CD1c-positive myeloid dendritic cell (primary cell): ENCODE data around the gene MRPS31.
A peak's percentile ranks its signal among the peaks of the same experiment; 100 is the strongest.
"Not testable (repeated sequence)": the region's sequence is repeated elsewhere in the genome, so short reads cannot be mapped to it uniquely, and the experiment has no call there.

Source experiments
- DNase-seq: peaks from one replicate; pipeline ENCODE4 v3.0.0-alpha.2; 2016; ENCODE audit errors: extremely low spot score

The MRPS31 gene

GRCh38 chr13:40762849-40763248 lies 8.1 kb downstream of the MRPS31 start:
- no peak for DNase-seq

DNA sequence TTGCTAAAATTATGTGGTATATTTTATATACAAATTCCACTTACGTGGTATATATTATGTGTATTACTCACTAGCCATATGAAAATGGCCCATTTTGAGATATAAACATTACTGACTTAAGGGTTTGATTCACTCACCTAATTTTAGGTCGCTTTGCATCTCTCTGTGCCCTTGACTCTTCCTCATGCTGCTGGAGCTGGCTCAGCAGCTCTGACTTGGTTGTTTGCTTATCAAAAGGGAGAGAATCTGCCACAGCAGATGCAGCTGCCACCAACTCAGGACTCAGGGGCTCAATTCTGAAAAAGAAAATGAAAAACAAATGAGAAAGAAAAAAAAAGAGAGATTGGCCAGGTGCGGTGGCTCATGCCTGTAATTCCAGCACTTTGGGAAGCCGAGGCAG lies 12.2 kb downstream of the MRPS31 start:
- DNase-seq: no peak

DNA sequence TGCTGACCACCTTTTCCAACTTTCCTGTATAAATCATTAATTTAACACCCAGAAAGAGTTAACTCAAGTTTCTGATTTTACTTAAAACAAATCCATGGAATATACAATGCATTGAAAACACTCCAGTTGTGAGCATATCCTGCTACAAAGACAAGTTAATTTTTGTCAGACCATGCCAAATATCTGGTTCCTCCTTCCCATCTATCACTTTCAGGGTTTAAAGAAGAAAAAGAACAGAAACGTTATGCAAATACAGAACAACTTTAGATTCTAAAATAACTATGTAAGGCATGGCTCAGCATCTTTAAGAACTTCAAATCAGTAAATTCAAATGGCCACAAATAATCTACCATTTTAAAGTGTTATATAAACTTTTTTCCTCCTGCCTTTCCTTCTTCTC lies 14.9 kb downstream of the MRPS31 start:
- DNase-seq: no peak

DNA sequence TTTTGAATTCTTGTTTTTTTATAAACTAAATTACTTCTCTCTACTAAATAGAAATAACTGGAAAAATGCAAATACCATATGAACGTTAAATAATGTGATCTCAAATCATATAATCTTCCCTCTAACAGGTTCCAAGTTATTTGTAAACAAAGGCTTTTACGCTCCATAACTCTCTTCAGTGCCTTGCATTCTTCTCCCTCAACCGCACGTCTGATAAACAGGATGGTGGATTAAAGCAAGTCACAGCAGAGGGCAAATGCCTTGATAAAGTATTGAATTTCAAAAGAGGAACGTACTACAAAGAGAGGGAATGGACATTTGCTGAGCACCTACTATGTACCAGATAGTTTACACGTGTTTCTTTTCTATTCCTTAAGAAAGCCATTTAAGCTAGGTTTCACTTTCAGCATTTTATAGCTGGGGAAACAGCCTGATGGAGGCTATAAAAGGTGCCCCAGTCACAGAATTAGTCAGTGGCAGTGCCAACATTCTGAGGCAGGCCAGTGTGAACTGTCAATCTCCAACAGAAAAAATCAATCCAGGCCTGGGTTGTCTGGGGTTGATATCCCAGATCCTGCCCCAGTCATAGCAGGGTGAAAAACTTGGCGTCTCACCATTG lies 15.8 kb downstream of the MRPS31 start:
- DNase-seq: no peak

GRCh38 chr13:40749327-40749726 lies 21.7 kb downstream of the MRPS31 start:
- DNase-seq: no peak

DNA sequence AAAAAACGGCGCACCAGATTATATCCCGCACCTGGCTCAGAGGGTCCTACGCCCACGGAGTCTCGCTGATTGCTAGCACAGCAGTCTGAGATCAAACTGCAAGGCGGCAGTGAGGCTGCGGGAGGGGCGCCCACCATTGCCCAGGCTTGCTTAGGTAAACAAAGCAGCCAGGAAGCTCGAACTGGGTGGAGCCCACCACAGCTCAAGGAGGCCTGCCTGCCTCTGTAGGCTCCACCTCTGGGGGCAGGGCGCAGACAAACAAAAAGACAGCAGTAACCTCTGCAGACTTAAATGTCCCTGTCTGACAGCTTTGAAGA lies 35.8 kb downstream of the MRPS31 start:
- DNase-seq: not testable (repeated sequence)

- not testable (repeated sequence) for DNase-seq
Observed at GRCh38 chr13:40734536-40735231, 36.3 kb downstream of the MRPS31 start.

- no peak for DNase-seq
Observed at GRCh38 chr13:40732658-40733057, 38.3 kb downstream of the MRPS31 start.

GRCh38 chr13:40728595-40728994 lies 42.4 kb downstream of the MRPS31 start:
- DNase-seq: no peak

GRCh38 chr13:40714433-40714832 lies 56.6 kb downstream of the MRPS31 start:
- DNase-seq: not testable (repeated sequence)

GRCh38 chr13:40706439-40706838 lies 64.6 kb downstream of the MRPS31 start:
- DNase-seq: no peak

DNA sequence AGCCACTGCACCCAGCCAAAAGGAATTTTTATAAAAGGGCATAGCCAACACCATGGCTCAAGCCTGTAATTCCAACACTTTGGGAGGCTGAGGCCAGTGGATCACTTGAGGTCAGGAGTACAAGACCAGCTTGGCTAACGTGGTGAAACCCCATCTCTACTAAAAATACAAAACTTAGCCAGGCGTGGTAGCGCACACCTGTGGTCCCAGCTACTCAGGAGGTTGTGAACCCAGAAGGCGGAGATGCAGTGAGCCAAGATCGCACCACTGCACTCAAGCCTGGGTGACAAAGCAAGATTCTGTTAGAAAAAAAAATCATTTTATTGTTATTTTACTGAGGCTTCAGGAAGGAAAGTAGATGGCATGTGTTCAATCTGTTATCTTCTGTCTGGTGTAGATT lies 73.3 kb downstream of the MRPS31 start:
- no peak for DNase-seq

GRCh38 chr13:40694426-40694825 lies 76.6 kb downstream of the MRPS31 start:
- no peak for DNase-seq

DNA sequence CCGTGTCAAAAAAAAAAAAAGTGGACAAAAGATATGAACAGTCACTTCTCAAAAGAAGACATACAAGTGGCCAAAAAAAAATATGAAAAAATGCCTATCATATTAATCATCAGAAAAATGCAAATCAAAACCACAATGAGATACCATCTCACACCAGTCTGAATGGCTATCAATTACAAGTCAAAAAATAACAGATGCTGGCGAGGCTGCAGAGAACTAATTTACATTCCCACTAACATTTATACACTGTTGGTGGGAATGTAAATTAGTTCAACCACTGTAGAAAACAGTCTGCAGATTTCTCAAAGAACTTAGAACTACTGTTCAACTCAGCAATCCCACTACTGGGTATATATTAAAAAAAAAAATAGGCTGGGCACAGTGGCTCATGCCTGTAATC lies 78.0 kb downstream of the MRPS31 start:
- no peak for DNase-seq

- no peak for DNase-seq
Observed at GRCh38 chr13:40688781-40689180, 82.2 kb downstream of the MRPS31 start.

DNA sequence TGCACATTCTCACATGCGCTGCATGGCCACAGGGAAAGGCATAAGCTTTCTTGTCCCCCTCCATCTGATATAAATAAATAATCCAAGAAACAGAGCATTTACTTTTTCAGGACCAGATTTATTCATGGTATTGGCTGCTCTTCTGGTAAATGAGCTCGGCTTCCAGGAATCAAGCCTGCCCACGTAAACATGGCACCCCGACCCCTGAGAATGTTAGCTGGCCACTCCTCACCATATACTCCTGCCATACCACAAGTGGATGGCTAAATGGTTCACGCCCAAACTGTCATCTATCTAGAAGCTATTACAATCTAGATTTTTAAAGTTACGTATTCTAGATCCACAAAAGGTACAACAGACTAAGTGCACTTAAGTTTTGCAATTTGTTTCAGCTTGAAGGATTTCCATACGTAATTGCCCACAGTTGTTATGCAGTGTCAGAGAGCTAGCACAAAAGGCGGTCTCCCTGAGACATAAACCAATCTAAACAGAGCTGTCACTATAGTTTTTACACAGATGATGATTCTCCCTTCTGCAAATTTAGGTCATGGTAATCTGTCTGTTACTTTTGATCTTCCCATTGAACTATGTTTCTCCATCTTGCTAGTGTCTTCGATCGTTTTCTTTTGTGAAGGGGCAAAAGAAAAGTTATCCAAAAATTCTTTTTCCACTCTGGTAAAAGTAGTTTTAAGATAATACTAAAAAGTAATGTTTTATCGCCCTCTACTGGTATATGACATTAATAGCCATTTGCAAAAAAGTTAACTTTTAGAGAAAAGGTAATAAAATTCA lies 88.3 kb downstream of the MRPS31 start:
- DNase-seq: peak; percentile 77

DNA sequence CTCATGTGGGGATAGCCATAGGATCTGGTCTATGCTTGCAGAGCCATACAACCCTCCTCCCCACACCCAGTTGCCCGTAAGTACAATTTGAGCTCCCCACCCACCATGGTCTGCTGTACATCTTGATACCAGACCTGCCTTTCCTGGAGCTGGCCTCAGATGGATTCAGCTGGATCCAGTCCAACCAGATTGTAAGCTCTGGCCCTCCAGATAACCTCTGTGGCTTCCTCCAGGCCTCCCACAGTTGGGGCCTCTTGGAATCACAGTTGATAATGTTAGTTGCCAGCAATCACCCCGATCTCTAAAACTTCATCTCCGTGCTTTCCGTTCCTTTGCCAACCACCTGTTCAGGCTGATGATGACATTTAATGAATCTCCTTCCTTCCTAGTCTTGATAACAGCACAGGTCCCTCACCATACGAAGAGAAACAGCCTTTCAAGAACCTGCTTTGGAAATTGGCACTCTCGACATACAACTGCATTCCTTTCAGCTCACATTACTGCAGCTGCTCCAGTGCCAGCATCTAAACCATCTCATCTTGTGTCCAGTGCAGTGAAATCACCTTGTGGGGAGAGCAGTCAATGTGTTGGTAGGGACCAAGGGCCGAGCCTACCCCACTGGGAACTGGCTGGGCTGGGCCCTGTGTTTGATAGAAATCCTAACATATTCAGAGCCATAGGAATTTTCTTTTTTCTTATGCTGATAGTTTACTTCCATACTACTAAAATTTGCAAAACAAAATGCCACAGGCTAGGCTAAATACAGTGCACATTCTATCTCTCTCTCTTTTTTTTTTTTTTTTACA lies 89.4 kb downstream of the MRPS31 start:
- no peak for DNase-seq

DNA sequence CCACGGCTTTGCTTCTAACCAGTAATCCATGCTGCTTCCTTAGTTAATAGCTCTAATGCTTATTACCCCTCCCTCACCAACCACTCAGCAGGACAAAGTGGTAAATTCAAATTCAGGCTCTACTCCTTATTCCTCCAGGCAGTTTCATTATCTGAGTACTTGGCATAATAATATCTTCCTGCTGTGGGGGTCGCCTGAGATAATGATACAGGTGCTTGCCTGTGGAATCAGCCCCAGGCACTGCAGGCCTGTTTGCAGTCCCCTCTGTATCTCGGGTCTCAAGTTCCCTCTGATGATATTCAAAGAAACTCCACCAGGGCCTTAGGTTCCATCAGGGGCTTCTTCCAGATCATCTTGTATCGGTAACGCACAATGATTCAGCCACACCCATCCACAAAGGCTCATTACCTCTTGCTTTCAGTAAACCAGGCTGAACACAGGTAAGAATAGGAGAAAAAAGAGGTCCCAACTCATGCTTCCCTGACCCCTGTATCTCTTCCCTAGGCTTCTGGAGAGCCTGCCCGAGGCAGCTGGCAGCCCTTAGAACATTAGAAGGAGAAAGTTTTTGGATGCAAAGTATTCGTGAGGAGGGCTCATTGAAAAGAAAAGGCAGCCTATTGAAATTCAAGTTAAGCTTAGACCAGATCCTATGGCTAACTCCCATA lies 90.2 kb downstream of the MRPS31 start:
- DNase-seq: no peak

DNA sequence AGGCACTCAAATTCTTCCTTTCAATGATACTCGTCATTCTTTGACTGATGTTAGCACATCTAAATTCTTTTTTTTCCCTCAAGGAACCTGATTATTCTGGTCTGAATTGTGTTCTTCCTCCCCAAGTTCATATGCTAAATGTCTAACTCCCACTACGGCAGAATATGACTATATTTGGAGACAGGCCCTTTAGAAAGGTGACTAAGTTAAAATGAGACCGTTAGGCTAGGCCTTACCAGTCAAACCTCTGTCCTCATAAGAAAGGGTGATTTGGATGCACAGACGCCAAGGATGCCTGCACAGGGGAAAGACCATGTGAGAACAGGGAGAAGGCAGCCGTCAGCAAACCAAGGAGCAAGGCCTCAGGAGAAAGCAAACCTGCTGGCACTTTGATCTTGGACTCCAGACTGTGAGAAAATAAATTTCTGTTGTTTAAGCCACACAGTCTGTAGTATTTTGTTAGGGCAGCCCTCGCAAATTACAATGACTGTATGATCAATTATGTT lies 91.5 kb downstream of the MRPS31 start:
- DNase-seq: no peak
